Lower leg skin (tissue), 4 donors: ENCODE data around the gene COX10. TPM values are rescaled to one million over a fixed set of nuclear protein-coding genes. Genes with fewer than 3 reads are reported as not detected.

Experiments used
- DNase-seq, 2 donors: peaks; one replicate each; pipeline ENCODE4 v3.0.0-alpha.2; 2019; ENCODE audit warnings: low spot score in 2 of 2
- H3K4me3 ChIP-seq: fragments of 200-600 bp; sonication (generic); 2 replicates; pipeline ENCODE4 v1.5.1; 2017; ENCODE audit warnings: mild to moderate bottlenecking, low read depth; ENCODE audit not compliant: poor library complexity, severe bottlenecking
- POLR2A ChIP-seq, 2 donors: fragments of 450-650 bp; IDR thresholded peaks; one replicate each; pipeline ENCODE4 v1.6.1; 2016 to 2017; ENCODE audit warnings: antibody characterized with exemption in 2 of 2, mild to moderate bottlenecking in 1 of 2, moderate library complexity in 1 of 2
- WGBS, 2 donors: methylation state at CpG; one replicate each; pipeline ENCODE4 v1.1.5; 2018; 5-methylcytosine and 5-hydroxymethylcytosine counted together
- intact Hi-C: fragments of 100-400 bp; cut with DNase I; formaldehyde crosslinking; loops from one replicate; pipeline ENCODE4 v1.15.0; 2023; ENCODE audit warnings: low total_unique reads
- total RNA-seq, 4 donors: library from RNA; depleted of rRNA; stranded (reverse); fragments of >200 nt; gene quantifications; one replicate each; pipeline ENCODE4 v1.1.0, GENCODE V29; 2016
- TF ChIP-seq, protein P1 (sequence below), 3 donors: fragments of 450-650 bp; IDR thresholded peaks; one replicate each; pipeline ENCODE4 v1.5.1; 2016; ENCODE audit warnings: antibody characterized with exemption in 3 of 3, mild to moderate bottlenecking in 3 of 3, moderate library complexity in 2 of 3

The COX10 gene
- total RNA-seq, 4 donors from 2014 or later = 17.8 to 24.5 (median 21.6) TPM

GRCh38 chr17:14078027-14078426 lies 8.7 kb downstream of the COX10 start:
- WGBS, 2 donors = 85 to 88% methylated on average over 3 of the region's 3 CpGs
- TF ChIP-seq POLR2A (IDR thresholded peaks at IDR 0.05) = no peak
- TF ChIP-seq, protein P1, sequence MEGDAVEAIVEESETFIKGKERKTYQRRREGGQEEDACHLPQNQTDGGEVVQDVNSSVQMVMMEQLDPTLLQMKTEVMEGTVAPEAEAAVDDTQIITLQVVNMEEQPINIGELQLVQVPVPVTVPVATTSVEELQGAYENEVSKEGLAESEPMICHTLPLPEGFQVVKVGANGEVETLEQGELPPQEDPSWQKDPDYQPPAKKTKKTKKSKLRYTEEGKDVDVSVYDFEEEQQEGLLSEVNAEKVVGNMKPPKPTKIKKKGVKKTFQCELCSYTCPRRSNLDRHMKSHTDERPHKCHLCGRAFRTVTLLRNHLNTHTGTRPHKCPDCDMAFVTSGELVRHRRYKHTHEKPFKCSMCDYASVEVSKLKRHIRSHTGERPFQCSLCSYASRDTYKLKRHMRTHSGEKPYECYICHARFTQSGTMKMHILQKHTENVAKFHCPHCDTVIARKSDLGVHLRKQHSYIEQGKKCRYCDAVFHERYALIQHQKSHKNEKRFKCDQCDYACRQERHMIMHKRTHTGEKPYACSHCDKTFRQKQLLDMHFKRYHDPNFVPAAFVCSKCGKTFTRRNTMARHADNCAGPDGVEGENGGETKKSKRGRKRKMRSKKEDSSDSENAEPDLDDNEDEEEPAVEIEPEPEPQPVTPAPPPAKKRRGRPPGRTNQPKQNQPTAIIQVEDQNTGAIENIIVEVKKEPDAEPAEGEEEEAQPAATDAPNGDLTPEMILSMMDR (IDR thresholded peaks at IDR 0.05) = no peak
- DNase-seq = no peak
- no peak overlapping the region for H3K4me3 ChIP-seq
- intact Hi-C loops = no loop called here

GRCh38 chr17:14080847-14081251 lies 11.5 kb downstream of the COX10 start:
- TF ChIP-seq, protein P1 (IDR thresholded peaks at IDR 0.05) = no peak
- TF ChIP-seq POLR2A (IDR thresholded peaks at IDR 0.05) = no peak
- no peak overlapping the region for H3K4me3 ChIP-seq
- intact Hi-C loops = no loop called here
- DNase-seq = no peak
- WGBS, 2 donors = 61 to 78% methylated on average over 4 of the region's 4 CpGs

GRCh38 chr17:14082848-14083247 lies 13.5 kb downstream of the COX10 start:
- TF ChIP-seq, protein P1 (IDR thresholded peaks at IDR 0.05) = no peak
- no peak for TF ChIP-seq POLR2A (IDR thresholded peaks at IDR 0.05)

DNA sequence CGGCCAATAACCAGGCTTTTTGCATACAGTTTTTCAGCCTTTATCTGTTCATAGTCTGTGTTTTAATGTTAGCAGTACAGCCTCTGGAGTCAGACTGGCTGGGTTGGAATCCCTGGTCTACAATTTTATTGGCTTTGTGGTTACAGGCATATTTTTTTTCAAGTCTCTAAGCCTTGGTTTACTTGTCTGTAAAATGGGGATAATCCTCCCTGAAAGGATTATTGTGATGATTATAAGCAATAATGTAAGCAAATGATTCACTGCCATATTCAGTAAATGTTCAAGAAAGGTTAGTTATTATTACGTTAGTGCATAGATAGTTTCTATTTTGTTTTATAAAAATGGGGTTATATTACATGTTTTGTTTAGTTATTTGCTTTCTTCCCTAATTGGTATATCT lies 15.7 kb downstream of the COX10 start:
- WGBS, 2 donors = 90 to 96% methylated on average over 2 of the region's 2 CpGs
- DNase-seq = no peak
- TF ChIP-seq, protein P1 (IDR thresholded peaks at IDR 0.05) = no peak
- no peak for TF ChIP-seq POLR2A (IDR thresholded peaks at IDR 0.05)
- intact Hi-C loops = no loop called here
- H3K4me3 ChIP-seq = no peak overlapping the region

More at GRCh38 chr17:14082848-14083247, 13.5 kb downstream of the COX10 start:
- no peak overlapping the region for H3K4me3 ChIP-seq
- 93 to 95% methylated on average over 8 of the region's 8 CpGs for WGBS, 2 donors
- no peak for DNase-seq
- intact Hi-C loops = no loop called here

- 93 to 99% methylated on average over 2 of the region's 2 CpGs for WGBS, 2 donors
- TF ChIP-seq POLR2A (IDR thresholded peaks at IDR 0.05) = no peak
- TF ChIP-seq, protein P1 (IDR thresholded peaks at IDR 0.05) = no peak
- no peak overlapping the region for H3K4me3 ChIP-seq
- DNase-seq = no peak
- intact Hi-C loops = no loop called here
Measured at GRCh38 chr17:14086189-14086588, 16.9 kb downstream of the COX10 start.

DNA sequence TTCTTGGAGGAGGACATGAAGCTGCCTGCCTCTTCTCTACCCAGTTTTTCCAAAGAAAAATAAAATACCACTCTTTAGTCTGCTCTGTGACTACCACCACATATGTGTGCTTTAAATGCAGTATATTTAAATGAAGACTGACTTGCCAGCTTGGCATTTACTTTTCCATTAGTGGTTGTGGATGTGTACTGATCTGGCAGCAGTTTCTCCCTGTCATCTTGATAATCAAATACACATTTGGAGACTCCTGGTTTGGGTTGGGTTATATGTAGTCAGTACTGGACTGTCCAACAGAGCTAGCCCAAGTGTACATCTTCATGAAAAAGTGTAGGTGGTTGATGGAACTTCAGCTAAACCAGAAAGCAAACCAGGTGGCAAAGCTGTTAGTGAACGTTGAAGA lies 19.9 kb downstream of the COX10 start:
- TF ChIP-seq, protein P1 (IDR thresholded peaks at IDR 0.05) = no peak
- no peak for TF ChIP-seq POLR2A (IDR thresholded peaks at IDR 0.05)
- intact Hi-C loops = no loop called here
- WGBS, 2 donors = 91 to 94% methylated on average over 1 of the region's 1 CpG
- no peak overlapping the region for H3K4me3 ChIP-seq
- no peak for DNase-seq
